B cell (primary cell): ENCODE measurements around the gene ICOS.

Source experiments
- EZH2 ChIP-seq: IDR thresholded peaks from 2 replicates; pipeline ENCODE4 v1.6.1; 2012; ENCODE audit warnings: borderline replicate concordance, low read depth, mild to moderate bottlenecking, moderate library complexity, low read length; ENCODE audit not compliant: insufficient read depth, poor library complexity, severe bottlenecking
- TF ChIP-seq, protein P1 (sequence below): fragments of 200-600 bp; IDR thresholded peaks from one replicate; pipeline ENCODE4 v1.8.0; 2022; ENCODE audit warnings: antibody characterized with exemption, mild to moderate bottlenecking

DNA sequence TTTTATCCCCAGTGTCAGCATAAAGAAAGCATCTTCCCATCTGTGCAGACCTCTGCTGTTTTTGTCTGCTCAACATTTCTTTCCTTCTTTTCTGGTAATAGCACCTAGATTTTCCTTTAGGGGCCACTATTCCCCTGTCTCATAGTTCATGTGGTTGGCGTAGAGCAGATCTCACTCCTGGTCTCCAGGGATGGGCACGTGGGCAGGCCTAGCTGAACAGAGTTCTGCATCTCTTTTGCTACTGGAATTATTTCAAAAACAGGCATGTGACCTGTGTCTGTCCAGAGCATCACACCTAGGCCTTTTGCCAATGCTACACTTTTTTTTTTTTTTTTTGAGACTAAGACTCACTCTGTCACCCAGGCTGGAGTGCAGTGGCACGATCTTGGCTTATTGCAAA, 17.7 kb upstream of the ICOS start:
- TF ChIP-seq, protein P1, sequence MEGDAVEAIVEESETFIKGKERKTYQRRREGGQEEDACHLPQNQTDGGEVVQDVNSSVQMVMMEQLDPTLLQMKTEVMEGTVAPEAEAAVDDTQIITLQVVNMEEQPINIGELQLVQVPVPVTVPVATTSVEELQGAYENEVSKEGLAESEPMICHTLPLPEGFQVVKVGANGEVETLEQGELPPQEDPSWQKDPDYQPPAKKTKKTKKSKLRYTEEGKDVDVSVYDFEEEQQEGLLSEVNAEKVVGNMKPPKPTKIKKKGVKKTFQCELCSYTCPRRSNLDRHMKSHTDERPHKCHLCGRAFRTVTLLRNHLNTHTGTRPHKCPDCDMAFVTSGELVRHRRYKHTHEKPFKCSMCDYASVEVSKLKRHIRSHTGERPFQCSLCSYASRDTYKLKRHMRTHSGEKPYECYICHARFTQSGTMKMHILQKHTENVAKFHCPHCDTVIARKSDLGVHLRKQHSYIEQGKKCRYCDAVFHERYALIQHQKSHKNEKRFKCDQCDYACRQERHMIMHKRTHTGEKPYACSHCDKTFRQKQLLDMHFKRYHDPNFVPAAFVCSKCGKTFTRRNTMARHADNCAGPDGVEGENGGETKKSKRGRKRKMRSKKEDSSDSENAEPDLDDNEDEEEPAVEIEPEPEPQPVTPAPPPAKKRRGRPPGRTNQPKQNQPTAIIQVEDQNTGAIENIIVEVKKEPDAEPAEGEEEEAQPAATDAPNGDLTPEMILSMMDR, result no peak
- no peak for TF ChIP-seq EZH2
